CD4-positive, alpha-beta memory T cell (primary cell): ENCODE measurements around the gene BARD1. TPM values are rescaled to one million over a fixed set of nuclear protein-coding genes. Genes with fewer than 3 reads are reported as not detected.

ENCODE experiments used
- CTCF ChIA-PET: fragments of 350-600 bp; sonication (Branson Sonifier 250); formaldehyde crosslinking; loops from one replicate; lab custom pipeline; 2021; ENCODE audit warnings: inconsistent platforms; ENCODE audit not compliant: partially characterized antibody; lab: Charles Lee
- POLR2A ChIA-PET: fragments of 350-600 bp; sonication (Branson Sonifier 250); formaldehyde crosslinking; loops from one replicate; lab custom pipeline; 2021; ENCODE audit not compliant: partially characterized antibody; lab: Charles Lee
- DNase-seq, 5 donors: peaks; one replicate each; pipeline versions ENCODE4 v3.0.0 to v3.0.0-alpha.2; 2020 to 2022; ENCODE audit warnings: mixed read lengths in 1 of 5
- H3K27ac ChIP-seq: one replicate; pipeline ENCODE4 v1.7.0; 2013; ENCODE audit warnings: low read depth, low read length
- H3K27me3 ChIP-seq: 2 replicates; pipeline ENCODE4 v1.7.0; 2013; ENCODE audit warnings: mild to moderate bottlenecking, low read length, moderate library complexity; ENCODE audit not compliant: insufficient read depth
- H3K36me3 ChIP-seq: 2 replicates; pipeline ENCODE4 v1.7.0; 2013; ENCODE audit warnings: mild to moderate bottlenecking, low read length, moderate library complexity; ENCODE audit not compliant: insufficient read depth
- H3K4me1 ChIP-seq: 2 replicates; pipeline ENCODE4 v1.7.0; 2013; ENCODE audit warnings: mild to moderate bottlenecking, low read length, moderate library complexity; ENCODE audit not compliant: insufficient read depth
- H3K4me3 ChIP-seq, 2 donors: one replicate each; pipeline ENCODE4 v1.7.0; 2013; ENCODE audit warnings: low read length in 2 of 2, mild to moderate bottlenecking in 1 of 2
- H3K9me3 ChIP-seq, 2 donors: one replicate each; pipeline ENCODE4 v1.7.0; 2013; ENCODE audit warnings: low read length in 2 of 2, control low read depth in 1 of 2; ENCODE audit not compliant: control insufficient read depth in 1 of 2
- H3K27ac Mint-ChIP-seq, 7 donors: one replicate each; pipeline ENCODE4 v1.8.0; 2020 to 2021; ENCODE audit warnings: mixed read lengths in 7 of 7, mild to moderate bottlenecking in 6 of 7, inconsistent platforms in 3 of 7, moderate library complexity in 3 of 7
- H3K27me3 Mint-ChIP-seq, 2 donors: one replicate each; pipeline ENCODE4 v1.8.0; 2020 to 2021; ENCODE audit warnings: mixed read lengths in 2 of 2
- H3K36me3 Mint-ChIP-seq, 2 donors: one replicate each; pipeline ENCODE4 v1.8.0; 2020 to 2021; ENCODE audit warnings: mixed read lengths in 2 of 2, inconsistent platforms in 1 of 2, mild to moderate bottlenecking in 1 of 2
- H3K4me1 Mint-ChIP-seq, 4 donors: one replicate each; pipeline ENCODE4 v1.8.0; 2020 to 2021; ENCODE audit warnings: mixed read lengths in 4 of 4, mild to moderate bottlenecking in 1 of 4
- H3K4me3 Mint-ChIP-seq, 8 donors: one replicate each; pipeline ENCODE4 v1.8.0; 2020 to 2021; ENCODE audit warnings: mixed read lengths in 8 of 8, mild to moderate bottlenecking in 7 of 8, moderate library complexity in 6 of 8, inconsistent platforms in 3 of 8
- H3K9me3 Mint-ChIP-seq, 8 donors: one replicate each; pipeline ENCODE4 v1.8.0; 2020 to 2021; ENCODE audit warnings: mixed read lengths in 8 of 8, mild to moderate bottlenecking in 5 of 8, inconsistent platforms in 3 of 8, moderate library complexity in 1 of 8
- intact Hi-C: fragments of 100-400 bp; cut with micrococcal nuclease; formaldehyde crosslinking; loops from one replicate; pipeline ENCODE4 v1.15.1; 2023
- polyA plus RNA-seq, 2 donors: library from polyadenylated mRNA; unstranded; fragments of 300-500 nt; fragmentation: Illumina TruSeq; gene quantifications; one replicate each; pipeline ENCODE4 v1.2.3, GENCODE V29; 2021
- total RNA-seq, 2 experiments: library from RNA; stranded (reverse); gene quantifications; one replicate each; pipeline ENCODE4 v1.2.3, GENCODE V29; 2021

BARD1 gene
- total RNA-seq (1 to 10 TPM; 8.8 to 9.2 TPM), polyA plus RNA-seq (1 to 10 TPM; 5.2 to 5.4 TPM)

DNA sequence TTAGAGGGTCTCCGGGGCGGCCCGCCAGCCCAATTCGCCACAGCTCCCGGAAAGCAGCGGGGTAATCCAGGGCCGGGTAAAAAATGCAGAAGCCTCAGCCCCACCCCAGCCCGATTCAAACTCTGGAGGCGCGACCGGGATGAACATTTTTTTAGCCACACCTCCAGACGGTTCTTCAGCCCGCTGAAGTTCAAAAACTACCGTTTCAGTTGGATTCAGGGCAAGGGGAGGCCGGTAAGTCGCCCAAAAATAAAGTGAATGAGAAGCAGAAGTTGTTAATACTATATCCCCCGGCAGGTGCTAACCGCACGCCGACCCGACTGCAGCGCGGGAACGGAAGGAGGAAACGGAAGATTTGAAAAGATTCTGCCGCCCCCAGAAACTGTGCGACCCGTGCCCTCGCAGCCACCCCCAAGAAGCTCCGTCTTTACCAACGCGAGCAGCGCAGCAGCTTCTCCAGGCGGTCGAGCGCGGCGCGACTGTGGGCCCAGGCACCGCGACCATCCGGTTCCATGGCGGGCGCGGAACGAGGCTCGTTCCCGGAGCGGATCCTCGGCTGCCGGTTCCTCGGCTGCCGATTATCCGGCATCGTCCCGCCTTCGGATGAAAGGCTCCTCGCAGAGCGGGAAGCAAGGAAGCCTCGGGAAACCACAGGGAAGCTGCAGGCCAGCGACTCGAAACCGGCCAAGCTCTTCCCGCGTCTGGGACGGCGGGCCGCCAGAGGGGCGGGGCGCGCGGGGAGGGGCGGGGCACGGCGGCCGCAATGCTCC, at the start of gene BARD1:
BARD1 (minus strand) TSS at position 703 of the 770 bp plus-strand sequence; CDS start at position 589, 114 bp downstream.
- DNase-seq = peak; percentile 57 to 71 (median 65)
- Histone ChIP-seq H3K4me3 (peak within 1 kb of the TSS; percentile 89 to 96), H3K27me3 (no peaks in the 10 kb centered on the region), H3K27ac (peak within 1 kb of the TSS; percentile 60), H3K36me3 (no peaks in the 10 kb centered on the region), H3K9me3 (no peaks in the 10 kb centered on the region), H3K4me1 (peaks cover 32% of the 10 kb centered on the region)
- Mint-ChIP-seq H3K27me3 (no peaks in the 10 kb centered on the region), H3K4me3 (peak within 1 kb of the TSS; percentile 90 to 99 (median 98)), H3K27ac (peak within 1 kb of the TSS; percentile 85 to 96 (median 93)), H3K36me3 (peaks cover 0 to 19% of the 10 kb centered on the region in 2 donors), H3K4me1 (peaks cover 22 to 45% (median 30%) of the 10 kb centered on the region in 4 donors), H3K9me3 (no peaks in the 10 kb centered on the region)
- intact Hi-C loops = loop anchor here (1.0 to 5.0 kb wide), 6 partner anchors 126 to 1657 kb away; partner anchors contain the start of genes ATIC, IKZF2, MREG and SMARCAL1
- ChIA-PET POLR2A (interaction anchor here (0.8 to 1.7 kb wide), 6 partner anchors 9 to 1657 kb away, joined by 3 to 6 read pairs (median 4); partner anchors contain the start of genes IKZF2 and SPAG16), CTCF (interaction anchor here (1.1 kb wide), 1 partner anchor 1249 kb away, joined by 3 read pairs; no protein-coding TSS in a partner anchor)

DNA sequence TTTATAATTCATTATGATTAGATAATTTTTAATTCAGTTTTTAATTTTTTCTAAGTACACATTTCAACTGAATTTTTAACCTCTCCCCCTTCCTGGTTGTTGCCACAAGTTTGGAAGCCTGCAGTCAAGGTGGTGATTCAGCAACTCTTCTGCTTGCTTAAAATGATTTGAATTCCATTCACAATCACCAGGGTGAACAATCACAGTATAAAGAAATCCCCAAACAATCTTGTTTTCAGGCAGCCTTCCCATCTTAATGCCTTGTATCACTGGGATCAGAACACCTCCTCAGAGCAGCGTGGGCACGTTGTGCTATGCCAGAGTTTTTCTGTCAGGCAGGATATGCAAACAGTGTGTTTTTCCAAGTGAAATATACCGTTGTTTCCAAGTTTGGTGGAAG, 46.7 kb upstream of the BARD1 start:
- no peak for DNase-seq
- POLR2A ChIA-PET = no interaction called here
- H3K4me3 ChIP-seq = no peak overlapping the region
- Mint-ChIP-seq H3K4me3 (no peak overlapping the region), H3K27ac (no peak overlapping the region), H3K9me3 (peaks cover 0 to 2% (median 0%) of the 10 kb centered on the region in 8 donors), H3K27me3 (no peaks in the 10 kb centered on the region), H3K4me1 (no peaks in the 10 kb centered on the region), H3K36me3 (no peaks in the 10 kb centered on the region)
- intact Hi-C loops = no loop called here
- CTCF ChIA-PET = no interaction called here
- H3K27me3 ChIP-seq = no peaks in the 10 kb centered on the region
- H3K36me3 ChIP-seq = no peaks in the 10 kb centered on the region
- H3K4me1 ChIP-seq = no peaks in the 10 kb centered on the region
- H3K27ac ChIP-seq = no peak overlapping the region
- H3K9me3 ChIP-seq = no peaks in the 10 kb centered on the region

DNA sequence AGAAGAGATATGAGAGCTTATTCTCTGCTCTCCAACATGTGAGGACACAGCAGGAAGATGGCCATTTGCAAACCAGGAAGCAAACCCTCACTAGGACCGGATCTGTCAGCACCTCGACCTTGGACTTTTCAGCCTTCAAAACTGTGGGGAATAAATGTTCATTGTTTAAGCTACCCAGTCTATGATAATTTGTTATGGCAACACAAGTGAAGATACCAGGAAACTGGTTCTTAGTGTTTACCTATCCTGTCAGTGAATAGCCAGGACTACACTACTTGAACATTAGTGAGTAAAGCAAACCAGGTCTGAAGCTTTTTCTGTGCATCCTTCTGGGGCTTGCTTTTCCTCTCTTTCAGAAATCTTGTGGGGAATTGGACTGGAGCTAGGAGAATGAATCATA, 44.4 kb upstream of the BARD1 start:
- POLR2A ChIA-PET = no interaction called here
- H3K27me3 Mint-ChIP-seq = no peaks in the 10 kb centered on the region

DNA sequence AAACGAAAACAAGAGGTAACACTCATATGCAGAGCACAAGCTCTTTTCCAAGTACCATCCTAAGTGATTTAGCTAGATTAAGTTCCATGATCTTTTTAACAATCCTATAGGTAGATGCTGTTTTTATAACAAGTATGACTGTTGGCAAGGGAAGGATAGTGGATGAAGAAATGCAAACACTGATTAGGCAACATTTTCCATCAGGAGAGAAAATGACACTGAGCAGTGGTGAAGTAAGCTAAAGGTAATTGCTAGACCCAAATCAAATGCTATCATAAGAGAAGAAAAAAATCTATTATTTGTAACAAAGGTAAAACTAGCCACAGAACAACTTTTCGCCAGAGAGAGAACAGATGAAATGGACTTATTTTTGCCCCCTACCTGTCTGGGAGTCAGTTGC, 34.3 kb upstream of the BARD1 start:
- no peaks in the 10 kb centered on the region for H3K36me3 Mint-ChIP-seq
- H3K27me3 ChIP-seq = no peaks in the 10 kb centered on the region
- H3K4me1 Mint-ChIP-seq = no peaks in the 10 kb centered on the region
- no peak for DNase-seq
- H3K27ac Mint-ChIP-seq = no peak overlapping the region
- H3K4me3 ChIP-seq = no peak overlapping the region
- ChIA-PET POLR2A (no interaction called here), CTCF (no interaction called here)
- intact Hi-C loops = no loop called here
- H3K9me3 ChIP-seq = no peaks in the 10 kb centered on the region
- H3K36me3 ChIP-seq = no peaks in the 10 kb centered on the region
- no peaks in the 10 kb centered on the region for H3K4me1 ChIP-seq
- no peak overlapping the region for H3K27ac ChIP-seq
- H3K4me3 Mint-ChIP-seq = no peak overlapping the region
- H3K27me3 Mint-ChIP-seq = no peaks in the 10 kb centered on the region
- no peaks in the 10 kb centered on the region for H3K9me3 Mint-ChIP-seq

More for the DNA sequence above, 44.4 kb upstream of the BARD1 start:
- no peak overlapping the region for H3K27ac Mint-ChIP-seq
- no peak overlapping the region for H3K4me3 Mint-ChIP-seq
- CTCF ChIA-PET = interaction anchor here (1.0 kb wide), 1 partner anchor 12 kb away, joined by 3 read pairs; no protein-coding TSS in a partner anchor
- Histone ChIP-seq H3K27me3 (no peaks in the 10 kb centered on the region), H3K4me1 (no peaks in the 10 kb centered on the region), H3K27ac (no peak overlapping the region), H3K9me3 (no peaks in the 10 kb centered on the region), H3K4me3 (no peak overlapping the region), H3K36me3 (no peaks in the 10 kb centered on the region)
- no peak for DNase-seq
- peaks cover 0 to 2% (median 0%) of the 10 kb centered on the region in 8 donors for H3K9me3 Mint-ChIP-seq
- no peaks in the 10 kb centered on the region for H3K36me3 Mint-ChIP-seq
- no peaks in the 10 kb centered on the region for H3K4me1 Mint-ChIP-seq
- intact Hi-C loops = no loop called here

DNA sequence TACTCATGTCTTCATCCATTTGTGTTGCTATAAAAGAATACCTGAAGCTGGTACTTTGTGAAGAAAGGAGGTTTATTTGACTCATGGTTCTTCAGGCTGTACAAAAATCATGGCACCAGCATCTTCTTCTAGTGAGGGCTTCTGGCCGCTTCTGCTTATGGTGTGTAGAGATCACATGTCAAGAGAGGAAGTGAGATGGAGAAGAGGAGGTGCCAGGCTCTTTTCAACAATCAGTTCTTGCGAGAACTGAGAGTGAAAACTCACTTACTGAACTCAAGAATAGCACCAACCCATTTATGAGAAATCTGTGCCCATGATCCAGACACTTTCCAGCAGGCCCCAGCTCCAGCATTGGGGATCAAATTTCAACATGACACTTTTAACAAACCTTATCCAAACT, 30.0 kb upstream of the BARD1 start:
- ChIA-PET CTCF (no interaction called here), POLR2A (no interaction called here)
- H3K36me3 Mint-ChIP-seq = no peaks in the 10 kb centered on the region
- no peak for DNase-seq
- no peak overlapping the region for H3K27ac ChIP-seq
- no peaks in the 10 kb centered on the region for H3K36me3 ChIP-seq
- no peaks in the 10 kb centered on the region for H3K9me3 ChIP-seq
- H3K4me1 Mint-ChIP-seq = no peaks in the 10 kb centered on the region
- intact Hi-C loops = no loop called here
- no peak overlapping the region for H3K27ac Mint-ChIP-seq
- H3K27me3 Mint-ChIP-seq = no peaks in the 10 kb centered on the region
- no peak overlapping the region for H3K4me3 Mint-ChIP-seq
- no peaks in the 10 kb centered on the region for H3K27me3 ChIP-seq
- no peaks in the 10 kb centered on the region for H3K4me1 ChIP-seq
- H3K4me3 ChIP-seq = no peak overlapping the region
- no peaks in the 10 kb centered on the region for H3K9me3 Mint-ChIP-seq

DNA sequence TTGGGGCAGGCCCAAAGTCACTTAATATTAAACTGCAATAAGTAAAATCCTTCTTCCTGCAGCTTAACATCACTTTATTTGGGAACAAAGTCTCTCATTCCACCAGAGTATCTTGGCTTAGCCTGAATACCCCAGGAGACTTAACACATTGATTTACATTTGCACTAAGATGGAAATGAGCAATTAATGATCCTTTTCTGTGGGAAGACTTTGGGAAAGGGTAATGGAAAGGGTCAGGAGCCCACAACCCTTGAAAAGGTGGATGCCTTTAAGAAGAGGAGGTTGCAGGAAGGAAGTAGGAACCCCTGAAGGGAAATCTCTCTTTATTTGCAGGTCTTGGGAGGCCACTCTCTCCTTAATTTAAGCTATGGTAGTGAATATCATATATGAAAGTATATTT, 28.0 kb upstream of the BARD1 start:
- H3K4me1 ChIP-seq = no peaks in the 10 kb centered on the region
- DNase-seq = no peak
- no peak overlapping the region for H3K4me3 ChIP-seq
- H3K27me3 ChIP-seq = no peaks in the 10 kb centered on the region
- H3K27ac ChIP-seq = no peak overlapping the region
- H3K9me3 Mint-ChIP-seq = no peaks in the 10 kb centered on the region
- H3K4me3 Mint-ChIP-seq = no peak overlapping the region
- no peak overlapping the region for H3K27ac Mint-ChIP-seq
- intact Hi-C loops = no loop called here
- POLR2A ChIA-PET = no interaction called here
- no peaks in the 10 kb centered on the region for H3K4me1 Mint-ChIP-seq
- H3K9me3 ChIP-seq = no peaks in the 10 kb centered on the region
- no peaks in the 10 kb centered on the region for H3K27me3 Mint-ChIP-seq
- CTCF ChIA-PET = interaction anchor here (0.8 kb wide), 1 partner anchor 1593 kb away, joined by 3 read pairs; no protein-coding TSS in a partner anchor
- H3K36me3 Mint-ChIP-seq = no peaks in the 10 kb centered on the region
- H3K36me3 ChIP-seq = no peaks in the 10 kb centered on the region

DNA sequence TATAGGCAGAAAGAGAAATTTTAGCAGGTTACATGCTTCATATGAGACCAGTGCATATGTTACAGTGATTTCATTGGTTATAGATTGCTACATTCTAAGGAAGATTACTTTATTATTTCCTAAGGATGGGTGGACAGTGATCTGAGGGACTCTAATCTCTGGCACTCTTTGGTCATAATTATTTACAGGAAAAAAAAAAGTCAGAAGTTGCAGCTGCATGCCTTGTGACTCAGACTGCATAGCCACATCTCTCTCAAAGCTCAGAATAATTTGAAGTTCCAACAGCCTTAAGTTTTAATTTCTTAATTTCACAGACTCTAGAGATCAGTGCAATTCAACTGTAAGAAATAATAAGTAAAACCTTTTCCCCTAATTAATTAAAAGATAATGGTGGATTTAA, 27.1 kb upstream of the BARD1 start:
- H3K4me1 ChIP-seq = no peaks in the 10 kb centered on the region
- Mint-ChIP-seq H3K27me3 (no peaks in the 10 kb centered on the region), H3K4me3 (no peak overlapping the region), H3K4me1 (no peaks in the 10 kb centered on the region), H3K9me3 (no peaks in the 10 kb centered on the region), H3K27ac (no peak overlapping the region), H3K36me3 (no peaks in the 10 kb centered on the region)
- DNase-seq = no peak
- H3K4me3 ChIP-seq = no peak overlapping the region
- ChIA-PET POLR2A (no interaction called here), CTCF (interaction anchor here (0.8 kb wide), 1 partner anchor 1592 kb away, joined by 3 read pairs; no protein-coding TSS in a partner anchor)
- no peak overlapping the region for H3K27ac ChIP-seq
- no peaks in the 10 kb centered on the region for H3K27me3 ChIP-seq
- no peaks in the 10 kb centered on the region for H3K36me3 ChIP-seq
- no peaks in the 10 kb centered on the region for H3K9me3 ChIP-seq
- intact Hi-C loops = no loop called here
